ENCODE results near the gene GNPNAT1. TPM values are rescaled to one million over a fixed set of nuclear protein-coding genes. Genes with fewer than 3 reads are reported as not detected.

GNPNAT1 gene
- total and polyA plus RNA-seq, 2 of the 8 experiments (the other 6 are each of a cell fraction or from before 2014, with no cell fraction given): 25.5 to 54.1 TPM

DNA sequence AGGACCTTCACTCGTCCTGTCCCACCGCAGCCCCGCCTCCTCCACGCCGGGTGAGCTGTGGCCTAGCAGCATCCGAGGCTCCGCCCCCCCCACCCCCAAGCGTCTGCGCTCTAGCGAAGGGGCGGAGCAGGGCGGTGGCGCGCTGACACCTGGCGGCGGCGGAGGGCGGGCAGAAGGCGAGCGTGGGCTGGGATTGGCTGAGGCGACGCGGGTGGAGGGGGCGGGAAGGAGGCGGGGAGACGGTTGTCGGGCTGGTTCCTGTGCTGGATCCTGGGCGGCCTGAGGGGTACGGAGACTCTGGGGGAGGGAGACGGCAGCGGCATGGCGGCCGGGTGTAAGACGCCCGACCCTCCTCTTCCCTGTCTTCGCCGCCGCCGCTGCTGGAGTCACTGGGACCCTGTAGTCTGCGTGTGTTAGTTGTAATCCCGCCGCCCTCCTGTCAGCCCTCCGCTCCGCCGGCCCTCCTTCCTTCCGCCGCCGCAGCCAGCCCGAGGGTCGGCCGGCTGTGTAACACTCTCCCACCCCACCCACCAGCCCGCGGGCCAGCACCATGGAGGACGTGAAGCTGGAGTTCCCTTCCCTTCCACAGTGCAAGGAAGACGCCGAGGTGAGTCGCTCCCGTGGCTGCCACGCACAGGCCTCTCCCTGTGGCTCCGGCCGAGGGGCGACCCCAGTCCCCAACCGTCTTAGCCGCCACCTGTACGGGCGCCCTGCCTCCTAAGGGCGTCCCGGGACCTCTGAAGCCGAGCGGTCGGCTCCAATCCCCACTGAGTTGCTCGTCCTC, 61.3 kb downstream of the GNPNAT1 start, which contains the start of gene STYX (continued):
- TF ChIP-seq MAX (IDR thresholded peaks at IDR 0.05) (no peak), BACH1 (IDR thresholded peaks at IDR 0.05; ENCODE audit: low read length) (no peak; the same call in 1 of the 2 replicates), NANOG (IDR thresholded peaks at IDR 0.05; ENCODE audit: insufficient read depth, low read depth, low read length, poor library complexity, severe bottlenecking) (no peak), SUZ12 (IDR thresholded peaks at IDR 0.05; ENCODE audit: low read length) (no peak), KDM1A (IDR thresholded peaks at IDR 0.05; ENCODE audit: borderline replicate concordance, low read length) (no peak), JUND (IDR thresholded peaks at IDR 0.05; ENCODE audit: low read length) (no peak), TAF1 (IDR thresholded peaks at IDR 0.05; ENCODE audit: low read depth, low read length) (peak; percentile 83), RAD21 (IDR thresholded peaks at IDR 0.05 in 1 of 2, conservative IDR thresholded peaks at IDR 0.05 in 1 of 2; ENCODE audit: low read depth in 2 of 2, low read length in 2 of 2) (0 out of 4 replicates have a peak, but pooled peaks of 1 of the 2 experiments have one; percentile 3), TBP (IDR thresholded peaks at IDR 0.05; ENCODE audit: low read depth, low read length) (peak; percentile 77; the same call in 1 of the 2 replicates)
- TF ChIP-seq, protein P1, sequence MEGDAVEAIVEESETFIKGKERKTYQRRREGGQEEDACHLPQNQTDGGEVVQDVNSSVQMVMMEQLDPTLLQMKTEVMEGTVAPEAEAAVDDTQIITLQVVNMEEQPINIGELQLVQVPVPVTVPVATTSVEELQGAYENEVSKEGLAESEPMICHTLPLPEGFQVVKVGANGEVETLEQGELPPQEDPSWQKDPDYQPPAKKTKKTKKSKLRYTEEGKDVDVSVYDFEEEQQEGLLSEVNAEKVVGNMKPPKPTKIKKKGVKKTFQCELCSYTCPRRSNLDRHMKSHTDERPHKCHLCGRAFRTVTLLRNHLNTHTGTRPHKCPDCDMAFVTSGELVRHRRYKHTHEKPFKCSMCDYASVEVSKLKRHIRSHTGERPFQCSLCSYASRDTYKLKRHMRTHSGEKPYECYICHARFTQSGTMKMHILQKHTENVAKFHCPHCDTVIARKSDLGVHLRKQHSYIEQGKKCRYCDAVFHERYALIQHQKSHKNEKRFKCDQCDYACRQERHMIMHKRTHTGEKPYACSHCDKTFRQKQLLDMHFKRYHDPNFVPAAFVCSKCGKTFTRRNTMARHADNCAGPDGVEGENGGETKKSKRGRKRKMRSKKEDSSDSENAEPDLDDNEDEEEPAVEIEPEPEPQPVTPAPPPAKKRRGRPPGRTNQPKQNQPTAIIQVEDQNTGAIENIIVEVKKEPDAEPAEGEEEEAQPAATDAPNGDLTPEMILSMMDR (IDR thresholded peaks at IDR 0.05; ENCODE audit: control extremely low read depth in 1 of 3, insufficient read depth in 1 of 3, low read depth in 1 of 3, low read length in 3 of 3): peak in 1 of 3 experiments; percentile 2; a peak in 1 of 4 replicates

Data from H1 (cell line).